Omental fat pad (tissue), 4 donors: Measurements from ENCODE around the gene AGAP1. TPM values are rescaled to one million over a fixed set of nuclear protein-coding genes. Genes with fewer than 3 reads are reported as not detected.

Source experiments
- ATAC-seq: fragments of 150-250 bp; one replicate; pipeline ENCODE4 v1.9.1; 2016; ENCODE audit warnings: mild to moderate bottlenecking, moderate library complexity; ENCODE audit not compliant: low FRiP score
- DNase-seq: peaks from one replicate; pipeline ENCODE4 v3.0.0-alpha.2; 2019; ENCODE audit warnings: low spot score
- CTCF ChIP-seq, 3 donors: fragments of 450-650 bp; IDR thresholded peaks; one replicate each; pipeline ENCODE4 v1.5.1; 2016 to 2017; ENCODE audit warnings: antibody characterized with exemption in 3 of 3, mild to moderate bottlenecking in 3 of 3, moderate library complexity in 2 of 3
- total RNA-seq, 4 donors: library from RNA; depleted of rRNA; stranded (reverse); fragments of >200 nt; gene quantifications; one replicate each; pipeline ENCODE4 v1.1.0, GENCODE V29; 2016

AGAP1 gene
- total RNA-seq, 4 donors from 2014 or later = 15.5 to 24.3 (median 16.2) TPM

GRCh38 chr2:235722869-235723268, 229.0 kb downstream of the AGAP1 start:
- ATAC-seq = no peak

GRCh38 chr2:235723371-235723770, 229.5 kb downstream of the AGAP1 start:
- ATAC-seq (no peak), DNase-seq (no peak)
- TF ChIP-seq CTCF (IDR thresholded peaks at IDR 0.05) = no peak

More at GRCh38 chr2:235722869-235723268, 229.0 kb downstream of the AGAP1 start:
- TF ChIP-seq CTCF (IDR thresholded peaks at IDR 0.05) = no peak
- no peak for DNase-seq

DNA sequence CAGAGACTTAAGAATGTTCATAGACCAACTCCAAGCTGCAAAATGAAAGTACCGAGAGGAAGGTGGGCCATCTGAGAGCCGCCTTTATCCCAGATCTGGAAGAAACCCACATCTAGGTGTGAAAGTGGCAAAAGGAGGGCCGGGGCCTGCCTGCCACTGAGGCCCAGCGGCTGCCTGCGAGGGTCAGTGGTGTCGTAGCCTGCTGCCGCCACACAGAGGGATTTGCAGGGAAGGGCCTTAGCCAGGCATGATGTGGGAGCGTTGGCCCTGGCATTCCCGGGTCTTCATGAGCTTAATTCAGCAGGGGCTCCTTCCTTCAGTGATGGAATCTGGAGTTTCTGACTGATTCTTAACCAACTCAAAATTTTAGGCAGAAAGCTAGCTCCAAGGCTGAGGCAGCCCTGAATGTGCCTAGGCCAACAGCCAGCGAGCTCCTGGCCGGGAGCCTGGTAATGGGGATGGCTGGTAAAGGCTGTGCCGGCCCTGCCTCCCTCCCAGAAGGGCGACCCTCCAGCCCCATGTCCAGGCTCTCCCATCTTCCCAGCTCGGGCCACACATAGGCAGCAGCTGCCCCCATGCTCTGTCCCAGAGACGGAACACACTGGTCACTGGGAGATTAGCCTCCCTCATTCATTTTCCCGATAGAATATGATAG, 230.1 kb downstream of the AGAP1 start:
- no peak for TF ChIP-seq CTCF (IDR thresholded peaks at IDR 0.05)
- DNase-seq (no peak), ATAC-seq (no peak)

GRCh38 chr2:235725016-235725489, 231.2 kb downstream of the AGAP1 start:
- no peak for DNase-seq
- peak; percentile 49 for ATAC-seq

DNA sequence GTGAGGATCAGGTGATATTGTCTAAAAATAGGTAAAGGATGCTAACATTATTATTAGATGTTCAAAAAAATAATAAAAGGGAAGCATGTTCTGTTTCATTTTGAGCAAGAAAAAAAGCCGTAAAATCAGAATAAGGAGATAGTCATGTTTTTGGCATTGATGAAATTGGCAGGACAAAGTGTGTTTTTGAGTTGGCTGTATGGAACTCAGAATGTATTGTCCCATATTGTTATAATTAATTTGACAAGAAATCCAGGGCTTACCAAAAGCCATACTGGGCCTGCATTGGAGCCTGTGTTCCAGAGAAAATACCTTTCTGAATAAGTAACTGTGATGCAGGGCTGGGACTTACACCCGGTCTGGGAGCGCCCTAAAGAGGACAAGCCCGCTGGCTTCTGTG, 232.0 kb downstream of the AGAP1 start:
- no peak for DNase-seq
- no peak for ATAC-seq
- TF ChIP-seq CTCF (IDR thresholded peaks at IDR 0.05) = no peak

More at GRCh38 chr2:235725016-235725489, 231.2 kb downstream of the AGAP1 start:
- TF ChIP-seq CTCF (IDR thresholded peaks at IDR 0.05) = no peak

DNA sequence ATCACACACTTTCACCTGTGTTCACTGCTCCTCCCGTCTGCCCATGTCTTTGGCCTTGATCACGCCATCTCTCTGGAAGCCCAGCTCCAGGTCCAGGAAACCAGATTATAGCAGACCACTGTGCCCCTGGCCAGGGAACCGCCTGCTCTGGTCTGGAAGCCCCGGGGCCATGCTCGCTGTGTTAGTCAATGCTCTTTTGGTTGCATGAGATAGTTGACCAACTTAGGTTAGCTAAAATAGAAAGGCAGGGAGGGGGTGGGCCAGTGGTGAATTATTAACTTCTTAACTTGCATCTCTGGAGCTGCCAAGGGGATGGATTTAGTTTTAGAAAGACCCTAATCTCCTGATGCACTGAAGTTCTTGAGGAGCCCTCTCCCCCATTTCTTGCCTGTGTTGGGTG, 232.7 kb downstream of the AGAP1 start:
- ATAC-seq = no peak
- TF ChIP-seq CTCF (IDR thresholded peaks at IDR 0.05) = no peak

GRCh38 chr2:235727174-235727573, 233.3 kb downstream of the AGAP1 start:
- DNase-seq (no peak), ATAC-seq (peak; percentile 46)
- TF ChIP-seq CTCF (IDR thresholded peaks at IDR 0.05) = no peak

More for the DNA sequence above, 232.7 kb downstream of the AGAP1 start:
- no peak for DNase-seq
